GM12878 (cell line): Measurements from ENCODE around the gene KRTAP12-1. TPM values are rescaled to one million over a fixed set of nuclear protein-coding genes. Genes with fewer than 3 reads are reported as not detected.

Experiments used
- ATAC-seq: fragments of 200-7000 bp; cut with Tn5 transposase; 3 replicates; pipeline ENCODE4 v1.9.1; 2020; ENCODE audit warnings: mild to moderate bottlenecking, moderate library complexity
- BruUV-seq: library from RNA; stranded (reverse); fragments of 400-500 nt; replicated peaks from 2 replicates; lab custom pipeline; 2021; lab: Mats Ljungman, UMichigan
- CTCF ChIA-PET: fragments of 300-600 bp; sonication (Branson Sonifier 250); formaldehyde crosslinking; extraction: SDS; loops from one replicate; lab custom pipeline; 2021; ENCODE audit warnings: inconsistent platforms; lab: Yijun Ruan, JAX
- POLR2A ChIA-PET: fragments of 350-600 bp; formaldehyde crosslinking; extraction: SDS; loops from one replicate; lab custom pipeline; 2021; ENCODE audit warnings: inconsistent platforms; lab: Charles Lee
- RAD21 ChIA-PET: fragments of 300-600 bp; sonication (Branson Sonifier 250); formaldehyde crosslinking; loops from one replicate; lab custom pipeline; 2023; ENCODE audit warnings: antibody characterized with exemption; ENCODE audit not compliant: unreplicated experiment; lab: Charles Lee
- SMC1A ChIA-PET: fragments of 300-600 bp; sonication (Branson Sonifier 250); formaldehyde crosslinking; loops from one replicate; lab custom pipeline; 2023; ENCODE audit not compliant: unreplicated experiment, uncharacterized antibody; lab: Charles Lee
- DNase-seq: peaks from one replicate; pipeline ENCODE4 v3.0.0-alpha.2; 2011; ENCODE audit warnings: low read depth, low spot score
- FAIRE-seq: peaks from 3 replicates; lab custom pipeline; 2011; peaks lifted over from hg19 to GRCh38; lab: Jason Lieb, UNC
- H2AFZ ChIP-seq: 2 replicates; pipeline ENCODE4 v1.6.0; 2011; ENCODE audit warnings: low read depth, low read length, control low read depth; ENCODE audit not compliant: control insufficient read depth
- H3K27ac ChIP-seq: 2 replicates; pipeline ENCODE4 v1.5.1; 2011; ENCODE audit warnings: control low read depth; ENCODE audit not compliant: control insufficient read depth, insufficient read depth
- H3K27me3 ChIP-seq, 2 experiments: replicated peaks in 1 of 2; 2 replicates each; pipeline versions ENCODE4 v1.6.0 to v1.6.1; 2011; ENCODE audit warnings: low read length in 1 of 2; ENCODE audit not compliant: control insufficient read depth in 2 of 2, insufficient read depth in 2 of 2
- H3K36me3 ChIP-seq, 2 experiments: 2 replicates each; pipeline ENCODE4 v1.5.1; 2011; ENCODE audit warnings: low read length in 1 of 2; ENCODE audit not compliant: control insufficient read depth in 2 of 2, insufficient read depth in 2 of 2
- H3K4me1 ChIP-seq: 2 replicates; pipeline ENCODE4 v1.6.1; 2011; ENCODE audit warnings: mild to moderate bottlenecking, low read length, moderate library complexity, mixed read lengths; ENCODE audit not compliant: control insufficient read depth, insufficient read depth
- H3K4me2 ChIP-seq: 2 replicates; pipeline ENCODE4 v1.6.0; 2011; ENCODE audit warnings: control low read depth; ENCODE audit not compliant: control insufficient read depth, insufficient read depth
- H3K4me3 ChIP-seq: fragments of 200-600 bp; sonication (generic); 2 replicates; pipeline ENCODE4 v1.5.1; 2016
- H3K79me2 ChIP-seq: 2 replicates; pipeline ENCODE4 v1.6.0; 2011; ENCODE audit warnings: low read length; ENCODE audit not compliant: control insufficient read depth, insufficient read depth
- H3K9ac ChIP-seq: 2 replicates; pipeline ENCODE4 v1.8.0; 2011; ENCODE audit warnings: low read length, control low read depth, mixed read lengths; ENCODE audit not compliant: control insufficient read depth, insufficient read depth
- H3K9me3 ChIP-seq: replicated peaks from 3 replicates; pipeline ENCODE4 v1.5.1; 2011; ENCODE audit warnings: mild to moderate bottlenecking, low read length; ENCODE audit not compliant: control insufficient read depth, insufficient read depth
- H4K20me1 ChIP-seq: 2 replicates; pipeline ENCODE4 v1.6.0; 2011; ENCODE audit not compliant: control insufficient read depth, insufficient read depth
- ASH2L ChIP-seq: fragments of 300-600, 200-600 bp; sonication (generic); IDR thresholded peaks from 2 replicates; pipeline ENCODE4 v1.6.1; 2017; ENCODE audit warnings: low read depth, mild to moderate bottlenecking, borderline replicate concordance
- BHLHE40 ChIP-seq, 2 experiments: fragments of 450-650 bp in 1 of 2; IDR thresholded peaks; 2 replicates each; pipeline ENCODE4 v1.6.1; 2011 to 2017; ENCODE audit warnings: low read depth in 2 of 2, borderline replicate concordance in 1 of 2, improper control_type of control experiment in 1 of 2, low read length in 1 of 2, mild to moderate bottlenecking in 1 of 2
- KDM1A ChIP-seq: fragments of 200-600 bp; sonication (generic); IDR thresholded peaks from 2 replicates; pipeline ENCODE4 v1.6.1; 2016; ENCODE audit warnings: borderline replicate concordance
- SIN3A ChIP-seq: IDR thresholded peaks from 2 replicates; pipeline ENCODE4 v1.6.1; 2012; ENCODE audit warnings: low read depth, low read length, improper control_type of control experiment
- SPI1 ChIP-seq: IDR thresholded peaks from 2 replicates; pipeline ENCODE4 v1.6.1; 2011; ENCODE audit warnings: low read depth, mild to moderate bottlenecking, low read length, moderate library complexity, borderline replicate concordance; ENCODE audit not compliant: insufficient read depth
- TAF1 ChIP-seq: IDR thresholded peaks from 2 replicates; pipeline ENCODE4 v1.6.1; 2011; ENCODE audit warnings: mild to moderate bottlenecking, low read depth, low read length, borderline replicate concordance
- ZNF274 ChIP-seq: IDR thresholded peaks from one replicate; pipeline ENCODE4 v1.8.0; 2011; ENCODE audit not compliant: insufficient read length, insufficient read depth
- WGBS: methylation state at CpG from one replicate; pipeline ENCODE4 v1.1.6; 2016; ENCODE audit warnings: low lambda C conversion rate; ENCODE audit not compliant: insufficient replicate concordance, insufficient coverage; ENCODE audit errors: missing lambda C conversion rate; 5-methylcytosine and 5-hydroxymethylcytosine counted together
- in situ Hi-C: fragments of 300-500 bp; cut with MboI; formaldehyde crosslinking; loops from 9 replicates; pipeline ENCODE4 v1.14.3; 2018; ENCODE audit warnings: mixed read lengths
- intact Hi-C: fragments of 100-400 bp; cut with micrococcal nuclease; formaldehyde crosslinking; loops from one replicate; pipeline ENCODE4 v1.14.2; 2022; ENCODE audit not compliant: unreplicated experiment
- polyA plus RNA-seq, 11 experiments: library from polyadenylated mRNA; depleted of rRNA in 4 of 11; unstranded in 6 of 11; stranded (reverse) in 5 of 11; fragments of >200 nt; fragmentation: Nextera tagmentation in 4 of 11; fragmentation: Illumina TruSeq in 1 of 11; extraction: Ambion mirVana in 4 of 11; extraction: Trizol in 1 of 11; gene quantifications; 1 replicate in 1 of 11; 2 replicates in 10 of 11; pipeline versions ENCODE4 v1.2.1 to v1.2.3, GENCODE V29; 2011 to 2016; ENCODE audit warnings: inconsistent platforms in 2 of 11, missing spikeins in 2 of 11, low read depth in 1 of 11
- total RNA-seq, 4 experiments: library from RNA; depleted of rRNA in 3 of 4; stranded (reverse); fragments of >200 nt in 3 of 4; fragmentation: Illumina TruSeq in 1 of 4; extraction: Trizol in 1 of 4; gene quantifications; 2 replicates each; pipeline versions ENCODE4 v1.2.1 to v1.2.3, GENCODE V29; 2013 to 2021
- TF ChIP-seq, protein P1 (sequence below): fragments of 450-650 bp; IDR thresholded peaks from 2 replicates; pipeline ENCODE4 v1.6.1; 2018; ENCODE audit warnings: mild to moderate bottlenecking, low read depth, moderate library complexity; ENCODE audit not compliant: partially characterized antibody
- TF ChIP-seq, protein P2 (sequence below): fragments of 450-650 bp; IDR thresholded peaks from 2 replicates; pipeline ENCODE4 v1.6.1; 2017; ENCODE audit warnings: mild to moderate bottlenecking, moderate library complexity

Gene KRTAP12-1
- total and polyA plus RNA-seq, 10 of the 15 experiments (the other 5 are each of a cell fraction or from before 2014, with no cell fraction given), result not detected

DNA sequence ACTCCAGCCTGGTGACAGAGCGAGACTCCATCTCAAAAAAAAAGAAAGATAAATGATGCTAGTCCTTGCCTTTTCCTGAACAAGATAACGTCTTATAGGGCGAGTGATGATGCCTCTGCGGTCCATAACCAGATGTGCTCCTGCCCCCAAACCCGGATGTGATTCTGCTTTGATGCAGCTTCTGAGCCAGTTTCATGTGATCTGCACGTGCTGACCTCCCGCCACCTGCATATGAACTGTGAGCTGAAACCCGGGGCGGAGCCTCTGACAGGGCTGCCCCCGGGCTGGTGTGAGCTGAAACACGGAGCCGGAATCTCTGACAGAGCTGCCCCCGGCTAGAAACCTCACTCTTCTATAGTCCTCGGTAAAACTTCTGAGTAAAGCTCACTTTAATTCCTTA is 28.8 kb downstream of the KRTAP12-1 start:
- ChIA-PET CTCF (no interaction called here), POLR2A (no interaction called here), SMC1A (interaction anchor here (1.3 kb wide), 1 partner anchor 89 kb away, joined by 3 read pairs; no protein-coding TSS in a partner anchor), RAD21 (no interaction called here)
- H2AFZ ChIP-seq, result no peak overlapping the region
- no peak overlapping the region for H3K27ac ChIP-seq
- no peak overlapping the region for H3K4me3 ChIP-seq
- BruUV-seq, result no TSS peak
- intact Hi-C loops (no loop called here), in situ Hi-C loops (no loop called here)
- H3K4me1 ChIP-seq, result no peaks in the 10 kb centered on the region
- no peaks in the 10 kb centered on the region for H3K36me3 ChIP-seq
- no peaks in the 10 kb centered on the region for H4K20me1 ChIP-seq
- 38% methylated on average over 14 of the region's 14 CpGs for WGBS
- no peak overlapping the region for H3K9ac ChIP-seq
- no peaks in the 10 kb centered on the region for H3K79me2 ChIP-seq
- no peak overlapping the region for H3K4me2 ChIP-seq
- DNase-seq (no peak), ATAC-seq (no peak), FAIRE-seq (no peak)
- H3K27me3 ChIP-seq, result no peaks in the 10 kb centered on the region
- TF ChIP-seq ZNF274, result no peak
- no peak for TF ChIP-seq SIN3A
- TF ChIP-seq SPI1, result no peak
- TF ChIP-seq ASH2L, result no peak
- TF ChIP-seq BHLHE40 (IDR thresholded peaks at IDR 0.05; ENCODE audit: borderline replicate concordance in 1 of 2, low read depth in 2 of 2, low read length in 1 of 2), result peak in 1 of 2 experiments; percentile 53; a peak in 1 of 4 replicates
- TF ChIP-seq KDM1A, result no peak
- no peak for TF ChIP-seq TAF1
- peaks cover 2% of the 10 kb centered on the region; the same call in 1 of the 3 replicates for H3K9me3 ChIP-seq

- in situ Hi-C loops (no loop called here), intact Hi-C loops (no loop called here)
- no peaks in the 10 kb centered on the region for H3K36me3 ChIP-seq
- H3K79me2 ChIP-seq, result no peaks in the 10 kb centered on the region
- H3K4me1 ChIP-seq, result no peaks in the 10 kb centered on the region
- ATAC-seq, result no peak
- no peak for FAIRE-seq
- ChIA-PET SMC1A (no interaction called here), RAD21 (no interaction called here), POLR2A (interaction anchor here (0.5 kb wide), 1 partner anchor 54 kb away, joined by 3 read pairs; no protein-coding TSS in a partner anchor), CTCF (no interaction called here)
- WGBS, result 14% methylated on average over 12 of the region's 12 CpGs
- no peak for DNase-seq
- H3K27me3 ChIP-seq, result no peaks in the 10 kb centered on the region
- no peak overlapping the region for H3K27ac ChIP-seq
- H3K4me3 ChIP-seq, result no peak overlapping the region
- no peak overlapping the region for H3K9ac ChIP-seq
- H3K9me3 ChIP-seq, result no peaks in the 10 kb centered on the region; the same call in 2 of the 3 replicates
- no peaks in the 10 kb centered on the region for H4K20me1 ChIP-seq
- H2AFZ ChIP-seq, result no peak overlapping the region
- no TSS peak for BruUV-seq
- H3K4me2 ChIP-seq, result no peak overlapping the region
- TF ChIP-seq, protein P1, sequence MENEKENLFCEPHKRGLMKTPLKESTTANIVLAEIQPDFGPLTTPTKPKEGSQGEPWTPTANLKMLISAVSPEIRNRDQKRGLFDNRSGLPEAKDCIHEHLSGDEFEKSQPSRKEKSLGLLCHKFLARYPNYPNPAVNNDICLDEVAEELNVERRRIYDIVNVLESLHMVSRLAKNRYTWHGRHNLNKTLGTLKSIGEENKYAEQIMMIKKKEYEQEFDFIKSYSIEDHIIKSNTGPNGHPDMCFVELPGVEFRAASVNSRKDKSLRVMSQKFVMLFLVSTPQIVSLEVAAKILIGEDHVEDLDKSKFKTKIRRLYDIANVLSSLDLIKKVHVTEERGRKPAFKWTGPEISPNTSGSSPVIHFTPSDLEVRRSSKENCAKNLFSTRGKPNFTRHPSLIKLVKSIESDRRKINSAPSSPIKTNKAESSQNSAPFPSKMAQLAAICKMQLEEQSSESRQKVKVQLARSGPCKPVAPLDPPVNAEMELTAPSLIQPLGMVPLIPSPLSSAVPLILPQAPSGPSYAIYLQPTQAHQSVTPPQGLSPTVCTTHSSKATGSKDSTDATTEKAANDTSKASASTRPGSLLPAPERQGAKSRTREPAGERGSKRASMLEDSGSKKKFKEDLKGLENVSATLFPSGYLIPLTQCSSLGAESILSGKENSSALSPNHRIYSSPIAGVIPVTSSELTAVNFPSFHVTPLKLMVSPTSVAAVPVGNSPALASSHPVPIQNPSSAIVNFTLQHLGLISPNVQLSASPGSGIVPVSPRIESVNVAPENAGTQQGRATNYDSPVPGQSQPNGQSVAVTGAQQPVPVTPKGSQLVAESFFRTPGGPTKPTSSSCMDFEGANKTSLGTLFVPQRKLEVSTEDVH, result no peak
- TF ChIP-seq, protein P2, sequence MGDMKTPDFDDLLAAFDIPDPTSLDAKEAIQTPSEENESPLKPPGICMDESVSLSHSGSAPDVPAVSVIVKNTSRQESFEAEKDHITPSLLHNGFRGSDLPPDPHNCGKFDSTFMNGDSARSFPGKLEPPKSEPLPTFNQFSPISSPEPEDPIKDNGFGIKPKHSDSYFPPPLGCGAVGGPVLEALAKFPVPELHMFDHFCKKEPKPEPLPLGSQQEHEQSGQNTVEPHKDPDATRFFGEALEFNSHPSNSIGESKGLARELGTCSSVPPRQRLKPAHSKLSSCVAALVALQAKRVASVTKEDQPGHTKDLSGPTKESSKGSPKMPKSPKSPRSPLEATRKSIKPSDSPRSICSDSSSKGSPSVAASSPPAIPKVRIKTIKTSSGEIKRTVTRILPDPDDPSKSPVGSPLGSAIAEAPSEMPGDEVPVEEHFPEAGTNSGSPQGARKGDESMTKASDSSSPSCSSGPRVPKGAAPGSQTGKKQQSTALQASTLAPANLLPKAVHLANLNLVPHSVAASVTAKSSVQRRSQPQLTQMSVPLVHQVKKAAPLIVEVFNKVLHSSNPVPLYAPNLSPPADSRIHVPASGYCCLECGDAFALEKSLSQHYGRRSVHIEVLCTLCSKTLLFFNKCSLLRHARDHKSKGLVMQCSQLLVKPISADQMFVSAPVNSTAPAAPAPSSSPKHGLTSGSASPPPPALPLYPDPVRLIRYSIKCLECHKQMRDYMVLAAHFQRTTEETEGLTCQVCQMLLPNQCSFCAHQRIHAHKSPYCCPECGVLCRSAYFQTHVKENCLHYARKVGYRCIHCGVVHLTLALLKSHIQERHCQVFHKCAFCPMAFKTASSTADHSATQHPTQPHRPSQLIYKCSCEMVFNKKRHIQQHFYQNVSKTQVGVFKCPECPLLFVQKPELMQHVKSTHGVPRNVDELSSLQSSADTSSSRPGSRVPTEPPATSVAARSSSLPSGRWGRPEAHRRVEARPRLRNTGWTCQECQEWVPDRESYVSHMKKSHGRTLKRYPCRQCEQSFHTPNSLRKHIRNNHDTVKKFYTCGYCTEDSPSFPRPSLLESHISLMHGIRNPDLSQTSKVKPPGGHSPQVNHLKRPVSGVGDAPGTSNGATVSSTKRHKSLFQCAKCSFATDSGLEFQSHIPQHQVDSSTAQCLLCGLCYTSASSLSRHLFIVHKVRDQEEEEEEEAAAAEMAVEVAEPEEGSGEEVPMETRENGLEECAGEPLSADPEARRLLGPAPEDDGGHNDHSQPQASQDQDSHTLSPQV, result no peak
These were observed 30.8 kb downstream of the KRTAP12-1 start for GRCh38 chr21:44650973-44651675.
